ENCODE measurements around the gene PHRF1.
A peak's percentile ranks its signal among the peaks of the same experiment; 100 is the strongest.

- TF ChIP-seq CTCF (IDR thresholded peaks at IDR 0.05) (peak; percentile 38 to 66 (median 54)), POLR2A (IDR thresholded peaks at IDR 0.05) (no peak)
Measured at GRCh38 chr11:554428-555226, 21.6 kb upstream of the PHRF1 start.

Measured in heart left ventricle (tissue), 13 donors.